Measurements from ENCODE around the gene ABCD4.

GRCh38 chr14:74312161-74312560 is 9.4 kb upstream of the ABCD4 start:
- TF ChIP-seq CTCF (IDR thresholded peaks at IDR 0.05) (no peak), POLR2AphosphoS5 (IDR thresholded peaks at IDR 0.05) (no peak), EP300 (IDR thresholded peaks at IDR 0.05) (no peak)

Measured in gastroesophageal sphincter (tissue), 3 donors.